IMR-90 (cell line): ENCODE results near the gene FUT8. TPM values are rescaled to one million over a fixed set of nuclear protein-coding genes. Genes with fewer than 3 reads are reported as not detected.

Source experiments
- ATAC-seq: fragments of 200-7000 bp; cut with Tn5 transposase; 2 replicates; pipeline ENCODE4 v1.9.1; 2020; ENCODE audit warnings: low read depth, mild to moderate bottlenecking, moderate library complexity
- BruUV-seq: library from RNA; stranded (reverse); fragments of 400-500 nt; replicated peaks from 2 replicates; lab custom pipeline; 2021; lab: Mats Ljungman, UMichigan
- CTCF ChIA-PET: fragments of 300-600 bp; formaldehyde crosslinking; extraction: SDS; loops from one replicate; lab custom pipeline; 2021; ENCODE audit warnings: antibody characterized with exemption; lab: Yijun Ruan, JAX
- POLR2A ChIA-PET: fragments of 300-600 bp; sonication (Branson Sonifier 250); formaldehyde crosslinking; loops from one replicate; lab custom pipeline; 2022; ENCODE audit warnings: antibody characterized with exemption; ENCODE audit not compliant: unreplicated experiment; lab: Charles Lee
- DNase-seq: peaks from one replicate; pipeline ENCODE4 v3.0.0; 2013
- H2AFZ ChIP-seq: replicated peaks from 2 replicates; pipeline ENCODE3; 2013; ENCODE audit warnings: low read length, mild to moderate bottlenecking; ENCODE audit not compliant: poor library complexity
- H2AK5ac ChIP-seq: 2 replicates; pipeline ENCODE4 v1.6.1; 2013; ENCODE audit warnings: low read depth, low read length, inconsistent platforms
- H2AK9ac ChIP-seq: replicated peaks from 2 replicates; pipeline ENCODE3; 2013; ENCODE audit warnings: mild to moderate bottlenecking, low read depth, low read length, moderate library complexity; ENCODE audit not compliant: poor library complexity
- H2BK120ac ChIP-seq: 2 replicates; pipeline ENCODE4 v1.6.1; 2013; ENCODE audit warnings: low read depth, low read length, inconsistent platforms
- H2BK15ac ChIP-seq: 3 replicates; pipeline ENCODE4 v1.6.1; 2013; ENCODE audit warnings: low read depth, low read length, inconsistent platforms
- H2BK20ac ChIP-seq: 2 replicates; pipeline ENCODE4 v1.6.1; 2013; ENCODE audit warnings: low read depth, mild to moderate bottlenecking, inconsistent platforms, low read length, moderate library complexity
- H2BK5ac ChIP-seq: 2 replicates; pipeline ENCODE4 v1.6.1; 2013; ENCODE audit warnings: mild to moderate bottlenecking, low read depth, low read length, inconsistent platforms; ENCODE audit not compliant: poor library complexity, severe bottlenecking
- H3K14ac ChIP-seq: replicated peaks from 2 replicates; pipeline ENCODE4 v1.6.1; 2013; ENCODE audit warnings: low read depth, low read length, inconsistent platforms
- H3K18ac ChIP-seq: 2 replicates; pipeline ENCODE4 v1.6.1; 2013; ENCODE audit warnings: low read depth, low read length, control low read depth
- H3K23ac ChIP-seq: 2 replicates; pipeline ENCODE4 v1.6.1; 2013; ENCODE audit warnings: low read depth, low read length, inconsistent platforms
- H3K27ac ChIP-seq: 2 replicates; pipeline ENCODE4 v1.5.1; 2013; ENCODE audit warnings: mild to moderate bottlenecking, control low read depth, low read length; ENCODE audit not compliant: insufficient read depth
- H3K27me3 ChIP-seq: 2 replicates; pipeline ENCODE4 v1.6.1; 2013; ENCODE audit warnings: low read length; ENCODE audit not compliant: control insufficient read depth, insufficient read depth
- H3K36me3 ChIP-seq: 2 replicates; pipeline ENCODE4 v1.6.1; 2013; ENCODE audit warnings: low read length, mixed read lengths; ENCODE audit not compliant: control insufficient read depth, insufficient read depth
- H3K4ac ChIP-seq: 2 replicates; pipeline ENCODE4 v1.6.1; 2013; ENCODE audit warnings: low read depth, low read length, inconsistent platforms
- H3K4me1 ChIP-seq: 2 replicates; pipeline ENCODE4 v1.6.1; 2013; ENCODE audit warnings: low read length, mixed read lengths; ENCODE audit not compliant: control insufficient read depth, insufficient read depth
- H3K4me2 ChIP-seq: 2 replicates; pipeline ENCODE4 v1.6.1; 2013; ENCODE audit warnings: low read depth, mild to moderate bottlenecking, control low read depth, low read length, moderate library complexity
- H3K4me3 ChIP-seq: 2 replicates; pipeline ENCODE4 v1.5.1; 2013; ENCODE audit warnings: low read depth, mild to moderate bottlenecking, control low read depth, low read length, moderate library complexity; ENCODE audit not compliant: insufficient read depth
- H3K56ac ChIP-seq: 2 replicates; pipeline ENCODE4 v1.6.1; 2013; ENCODE audit warnings: low read length, inconsistent platforms; ENCODE audit not compliant: insufficient read depth; ENCODE audit errors: extremely low read depth
- H3K79me1 ChIP-seq, 2 experiments: 2 replicates each; pipeline ENCODE4 v1.6.1; 2013; ENCODE audit warnings: low read length in 2 of 2, inconsistent platforms in 1 of 2, low read depth in 1 of 2
- H3K9ac ChIP-seq: 2 replicates; pipeline ENCODE4 v1.6.1; 2013; ENCODE audit warnings: low read depth, low read length, control low read depth
- H3K9me1 ChIP-seq: 2 replicates; pipeline ENCODE4 v1.6.1; 2013; ENCODE audit warnings: low read length, inconsistent platforms; ENCODE audit not compliant: insufficient read depth
- H3K9me3 ChIP-seq: 2 replicates; pipeline ENCODE4 v1.6.1; 2013; ENCODE audit warnings: low read length; ENCODE audit not compliant: control insufficient read depth, insufficient read depth
- H4K20me1 ChIP-seq: 2 replicates; pipeline ENCODE4 v1.6.1; 2013; ENCODE audit warnings: low read length, inconsistent platforms; ENCODE audit not compliant: insufficient read depth
- H4K5ac ChIP-seq: 2 replicates; pipeline ENCODE4 v1.6.1; 2013; ENCODE audit warnings: mild to moderate bottlenecking, low read depth, low read length, control low read depth
- H4K8ac ChIP-seq, 2 experiments: 2 replicates each; pipeline ENCODE4 v1.6.1; 2013; ENCODE audit warnings: low read depth in 2 of 2, low read length in 2 of 2, control low read depth in 1 of 2, inconsistent platforms in 1 of 2
- H4K91ac ChIP-seq: 2 replicates; pipeline ENCODE4 v1.6.1; 2013; ENCODE audit warnings: low read depth, low read length, inconsistent platforms; ENCODE audit not compliant: insufficient read depth
- BHLHE40 ChIP-seq: fragments of 150-350 bp; IDR thresholded peaks from 2 replicates; pipeline ENCODE4 v1.6.1; 2016; ENCODE audit warnings: mild to moderate bottlenecking, low read depth, low read length
- FOS ChIP-seq: fragments of 150-350 bp; IDR thresholded peaks from 2 replicates; pipeline ENCODE4 v1.6.1; 2016; ENCODE audit warnings: low read depth, low read length
- MAZ ChIP-seq: IDR thresholded peaks from 2 replicates; pipeline ENCODE4 v1.6.1; 2012; ENCODE audit warnings: low read depth, mild to moderate bottlenecking, low read length, improper control_type of control experiment, moderate library complexity, borderline replicate concordance
- MXI1 ChIP-seq: IDR thresholded peaks from 2 replicates; pipeline ENCODE4 v1.6.1; 2012; ENCODE audit warnings: low read depth, mild to moderate bottlenecking, low read length, moderate library complexity, borderline replicate concordance
- NFE2L2 ChIP-seq: fragments of 150-350 bp; IDR thresholded peaks from 2 replicates; pipeline ENCODE4 v1.6.1; 2016; ENCODE audit warnings: low read depth, mild to moderate bottlenecking, low read length
- RFX5 ChIP-seq: IDR thresholded peaks from 2 replicates; pipeline ENCODE4 v1.8.0; 2012; ENCODE audit warnings: low read depth, mild to moderate bottlenecking, low read length, moderate library complexity
- WGBS, 2 experiments: methylation state at CpG; one replicate each; pipeline versions ENCODE4 v1.1.5 to v1.1.7; 2013; ENCODE audit warnings: missing lambda C conversion rate in 2 of 2; ENCODE audit not compliant: insufficient read length in 1 of 2; ENCODE audit errors: extremely low coverage in 2 of 2; 5-methylcytosine and 5-hydroxymethylcytosine counted together
- dilution Hi-C: fragments of 300-500 bp; cut with HindIII; formaldehyde crosslinking; loops from one replicate; pipeline ENCODE4 v1.14.3; 2018; ENCODE audit warnings: low sequenced_read_pairs; ENCODE audit not compliant: unreplicated experiment
- in situ Hi-C: fragments of 300-500 bp; cut with MboI; formaldehyde crosslinking; loops from 3 replicates; pipeline ENCODE4 v1.14.3; 2019; ENCODE audit warnings: low sequenced_read_pairs, inconsistent platforms, mixed read lengths
- intact Hi-C: fragments of 100-400 bp; cut with micrococcal nuclease; formaldehyde crosslinking; loops from 2 replicates; pipeline ENCODE4 v1.10.0; 2022
- polyA plus RNA-seq, 3 experiments: library from polyadenylated mRNA; depleted of rRNA; stranded (reverse); fragments of >200 nt; gene quantifications; 2 replicates each; pipeline ENCODE4 v1.2.3, GENCODE V29; 2012; ENCODE audit warnings: low replicate concordance in 1 of 3
- total RNA-seq: library from RNA; depleted of rRNA; stranded (reverse); fragments of >200 nt; gene quantifications from 2 replicates; pipeline ENCODE4 v1.2.3, GENCODE V29; 2012
- TF ChIP-seq, protein P1 (sequence below): fragments of 150-350 bp; IDR thresholded peaks from 2 replicates; pipeline ENCODE4 v1.6.1; 2017; ENCODE audit warnings: mild to moderate bottlenecking, antibody characterized with exemption, low read length, low read depth

The FUT8 gene
- total and polyA plus RNA-seq, 2 of the 4 experiments (the other 2 are of a cell fraction): 15.6 to 72.9 TPM

DNA sequence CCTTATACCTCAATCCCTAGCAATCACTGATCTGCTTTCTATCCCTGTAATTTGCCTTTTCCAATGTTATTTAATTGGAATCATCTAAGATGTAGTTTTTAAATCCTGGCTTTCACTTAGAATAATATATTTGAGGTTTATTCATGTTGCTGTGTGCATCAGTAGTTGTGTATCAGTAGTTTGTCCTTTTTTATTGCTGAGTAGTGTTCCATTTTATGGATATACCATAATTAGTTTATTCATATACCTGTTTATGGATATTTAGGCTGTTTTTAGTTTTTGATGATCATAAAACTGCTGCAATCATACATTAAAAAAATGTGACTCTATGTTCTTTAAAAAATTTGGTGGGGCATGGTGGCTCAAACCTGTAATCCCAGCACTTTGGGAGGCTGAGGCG lies 43.7 kb downstream of the FUT8 start:
- dilution Hi-C loops (no loop called here), intact Hi-C loops (no loop called here), in situ Hi-C loops (no loop called here)
- TF ChIP-seq MXI1 (no peak), FOS (no peak), MAZ (no peak), BHLHE40 (no peak), RFX5 (no peak), NFE2L2 (no peak)
- TF ChIP-seq, protein P1, sequence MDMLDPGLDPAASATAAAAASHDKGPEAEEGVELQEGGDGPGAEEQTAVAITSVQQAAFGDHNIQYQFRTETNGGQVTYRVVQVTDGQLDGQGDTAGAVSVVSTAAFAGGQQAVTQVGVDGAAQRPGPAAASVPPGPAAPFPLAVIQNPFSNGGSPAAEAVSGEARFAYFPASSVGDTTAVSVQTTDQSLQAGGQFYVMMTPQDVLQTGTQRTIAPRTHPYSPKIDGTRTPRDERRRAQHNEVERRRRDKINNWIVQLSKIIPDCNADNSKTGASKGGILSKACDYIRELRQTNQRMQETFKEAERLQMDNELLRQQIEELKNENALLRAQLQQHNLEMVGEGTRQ: no peak
- Histone ChIP-seq H3K4me1 (no peaks in the 10 kb centered on the region), H3K36me3 (no peaks in the 10 kb centered on the region), H3K27me3 (no peaks in the 10 kb centered on the region), H3K9ac (no peak overlapping the region), H2AFZ (no peak overlapping the region), H3K14ac (no peak overlapping the region), H3K18ac (no peak overlapping the region), H2BK15ac (no peak overlapping the region), H4K8ac (no peak overlapping the region), H4K91ac (no peak overlapping the region), H4K5ac (no peak overlapping the region), H3K4ac (no peak overlapping the region), H3K27ac (no peak overlapping the region), H2BK5ac (no peak overlapping the region), H3K4me2 (no peak overlapping the region), H2AK9ac (no peak overlapping the region), H3K23ac (no peak overlapping the region), H2BK20ac (no peak overlapping the region), H3K56ac (no peak overlapping the region), H3K9me3 (no peaks in the 10 kb centered on the region), H3K9me1 (no peaks in the 10 kb centered on the region), H4K20me1 (no peaks in the 10 kb centered on the region), H2BK120ac (no peak overlapping the region), H3K79me1 (peaks cover 19 to 22% of the 10 kb centered on the region in 2 experiments; a peak in 3 of 4 replicates), H2AK5ac (no peak overlapping the region), H3K4me3 (no peak overlapping the region)
- POLR2A ChIA-PET: no interaction called here
- ATAC-seq: no peak
- no CpG with 5 or more reads among the region's 1 CpG for WGBS, 2 experiments
- CTCF ChIA-PET: no interaction called here
- BruUV-seq: no TSS peak
- no peak for DNase-seq
